Spleen (tissue), 11 donors: Measurements from ENCODE around the gene SORCS2. TPM values are rescaled to one million over a fixed set of nuclear protein-coding genes. Genes with fewer than 3 reads are reported as not detected.

ENCODE experiments used
- DNase-seq: peaks from one replicate; pipeline ENCODE4 v3.0.0-alpha.2; 2020
- H3K27ac ChIP-seq, 8 donors: fragments of 200-600 bp; sonication (generic) in 7 of 8; 1 replicate in 4 of 8; 2 replicates in 4 of 8; pipeline versions ENCODE4 v1.5.0 to v1.8.0; 2016 to 2021; ENCODE audit warnings: inconsistent platforms in 4 of 8, mild to moderate bottlenecking in 4 of 8, moderate library complexity in 1 of 8
- H3K27me3 ChIP-seq, 7 donors: fragments of 200-600 bp; sonication (generic) in 6 of 7; replicated peaks in 1 of 7; 1 replicate in 4 of 7; 2 replicates in 3 of 7; pipeline versions ENCODE4 v1.5.0 to v1.8.0; 2016 to 2021; ENCODE audit warnings: inconsistent platforms in 3 of 7, mild to moderate bottlenecking in 1 of 7
- H3K36me3 ChIP-seq, 6 donors: fragments of 200-600 bp; sonication (generic) in 5 of 6; 1 replicate in 4 of 6; 2 replicates in 2 of 6; pipeline versions ENCODE4 v1.5.0 to v1.8.0; 2016 to 2021; ENCODE audit warnings: inconsistent platforms in 2 of 6
- H3K4me1 ChIP-seq, 6 donors: fragments of 200-600 bp; sonication (generic) in 5 of 6; 1 replicate in 3 of 6; 2 replicates in 3 of 6; pipeline versions ENCODE4 v1.5.0 to v1.8.0; 2016 to 2021; ENCODE audit warnings: inconsistent platforms in 3 of 6
- H3K4me3 ChIP-seq, 8 donors: fragments of 200-600 bp; sonication (generic) in 7 of 8; 1 replicate in 4 of 8; 2 replicates in 4 of 8; pipeline versions ENCODE4 v1.5.0 to v1.8.0; 2016 to 2021; ENCODE audit warnings: inconsistent platforms in 4 of 8, mild to moderate bottlenecking in 4 of 8, moderate library complexity in 2 of 8
- H3K9me3 ChIP-seq, 8 donors: fragments of 200-600 bp; sonication (generic) in 7 of 8; 1 replicate in 4 of 8; 2 replicates in 4 of 8; pipeline versions ENCODE4 v1.5.0 to v1.8.0; 2016 to 2021; ENCODE audit warnings: inconsistent platforms in 4 of 8
- POLR2A ChIP-seq, 3 donors: fragments of 450-650 bp; IDR thresholded peaks; one replicate each; pipeline ENCODE4 v1.5.1; 2017; ENCODE audit warnings: antibody characterized with exemption in 3 of 3, mild to moderate bottlenecking in 1 of 3
- POLR2AphosphoS5 ChIP-seq, 3 donors: sonication (generic); formaldehyde crosslinking; IDR thresholded peaks; one replicate each; pipeline ENCODE4 v1.5.1; 2017; ENCODE audit warnings: antibody characterized with exemption in 3 of 3
- WGBS, 5 donors: extraction: QIAGEN DNeasy Blood & Tissue Kit in 3 of 5; methylation state at CpG; one replicate each; pipeline versions ENCODE4 v1.1.5 to v1.1.7; 2013 to 2018; 5-methylcytosine and 5-hydroxymethylcytosine counted together
- intact Hi-C: fragments of 100-400 bp; cut with DNase I; formaldehyde crosslinking; loops from one replicate; pipeline ENCODE4 v1.15.0; 2023; ENCODE audit warnings: low total_unique reads
- polyA plus RNA-seq, 3 donors: library from polyadenylated mRNA; stranded (reverse); fragments of 200-250 nt; gene quantifications; one replicate each; pipeline ENCODE4 v1.2.1, GENCODE V29; 2013
- total RNA-seq, 7 donors: library from RNA; depleted of rRNA in 3 of 7; stranded (reverse); fragments of >200 nt in 3 of 7; fragmentation: NEBNext Ultra II Directional in 4 of 7; extraction: Animal tissue kit (Norgen Biotek cat#: 25700) in 4 of 7; gene quantifications; one replicate each; pipeline versions ENCODE4 v1.1.0 to v1.2.1, GENCODE V29; 2016 to 2021
- TF ChIP-seq, protein P1 (sequence below), 11 experiments: fragments of 200-600 bp in 7 of 11; fragments of 450-650 bp in 4 of 11; sonication (generic) in 4 of 11; IDR thresholded peaks in 8 of 11; conservative IDR thresholded peaks in 3 of 11; 1 replicate in 7 of 11; 2 replicates in 4 of 11; pipeline versions ENCODE4 v1.4.0 to v1.8.0; 2016 to 2021; ENCODE audit warnings: antibody characterized with exemption in 11 of 11, inconsistent platforms in 4 of 11, mild to moderate bottlenecking in 1 of 11
- donor health status: healthy with polysubstance abuse.
- donor health status: DM: no; HTN: no; CAD: no; lungs with moderate emphysema.
- donor health status: DM: no; HTN: no; CAD: no.
- donor health status: Bipolar disorder and iron deficiency.
- donor health status: healthy.
- donor health status: DM: no; HTN: no; CAD: no.
- donor health status: DM: yes; HTN: yes; CAD: no.

SORCS2 gene
- total and polyA plus RNA-seq, 10 donors: 0.33 to 1.6 (median 0.60) TPM

DNA sequence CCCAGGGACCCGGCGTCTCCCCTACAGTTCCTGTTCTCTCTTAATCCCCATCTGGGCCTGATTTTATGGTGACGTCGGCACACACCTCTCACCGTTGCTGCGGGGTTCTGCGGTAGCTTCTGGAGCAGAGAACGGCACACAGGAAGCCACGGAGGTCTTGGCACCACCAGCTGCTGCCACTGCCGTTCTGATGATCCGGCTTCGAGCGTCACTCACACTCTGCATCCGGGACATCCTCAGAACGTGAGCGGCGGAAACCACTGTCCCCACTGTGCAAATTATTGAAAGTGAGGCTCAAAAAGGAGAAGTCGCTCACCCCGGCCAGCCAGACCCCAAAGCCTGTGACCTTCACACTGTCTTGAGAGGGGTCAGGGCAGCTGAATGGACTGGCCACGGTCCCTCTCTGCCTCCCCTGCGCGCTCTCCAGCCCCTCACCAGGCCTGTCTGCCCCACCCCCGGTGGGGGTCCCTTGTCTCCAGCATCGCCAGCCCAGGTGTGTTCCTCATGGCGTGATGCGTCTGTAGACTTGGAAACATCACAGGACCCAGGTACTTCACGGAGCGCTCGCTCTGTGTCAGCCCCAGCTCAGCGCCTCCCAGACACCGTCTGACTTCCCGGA lies 546.2 kb downstream of the SORCS2 start:
- peak; percentile 66 for DNase-seq
- H3K27me3 ChIP-seq: peaks cover 0 to 51% (median 0%) of the 10 kb centered on the region in 7 donors
- peaks cover 0 to 11% (median 0%) of the 10 kb centered on the region in 6 donors for H3K4me1 ChIP-seq
- H3K9me3 ChIP-seq: peaks cover 0 to 8% (median 0%) of the 10 kb centered on the region in 8 donors
- no peak overlapping the region for H3K4me3 ChIP-seq
- intact Hi-C loops: no loop called here
- no peak overlapping the region for H3K27ac ChIP-seq
- WGBS, 5 donors: 82 to 91% (median 87%) methylated on average over 16 to 32 of the region's 32 CpGs
- TF ChIP-seq POLR2A (IDR thresholded peaks at IDR 0.05) (no peak), POLR2AphosphoS5 (IDR thresholded peaks at IDR 0.05) (no peak)
- TF ChIP-seq, protein P1, sequence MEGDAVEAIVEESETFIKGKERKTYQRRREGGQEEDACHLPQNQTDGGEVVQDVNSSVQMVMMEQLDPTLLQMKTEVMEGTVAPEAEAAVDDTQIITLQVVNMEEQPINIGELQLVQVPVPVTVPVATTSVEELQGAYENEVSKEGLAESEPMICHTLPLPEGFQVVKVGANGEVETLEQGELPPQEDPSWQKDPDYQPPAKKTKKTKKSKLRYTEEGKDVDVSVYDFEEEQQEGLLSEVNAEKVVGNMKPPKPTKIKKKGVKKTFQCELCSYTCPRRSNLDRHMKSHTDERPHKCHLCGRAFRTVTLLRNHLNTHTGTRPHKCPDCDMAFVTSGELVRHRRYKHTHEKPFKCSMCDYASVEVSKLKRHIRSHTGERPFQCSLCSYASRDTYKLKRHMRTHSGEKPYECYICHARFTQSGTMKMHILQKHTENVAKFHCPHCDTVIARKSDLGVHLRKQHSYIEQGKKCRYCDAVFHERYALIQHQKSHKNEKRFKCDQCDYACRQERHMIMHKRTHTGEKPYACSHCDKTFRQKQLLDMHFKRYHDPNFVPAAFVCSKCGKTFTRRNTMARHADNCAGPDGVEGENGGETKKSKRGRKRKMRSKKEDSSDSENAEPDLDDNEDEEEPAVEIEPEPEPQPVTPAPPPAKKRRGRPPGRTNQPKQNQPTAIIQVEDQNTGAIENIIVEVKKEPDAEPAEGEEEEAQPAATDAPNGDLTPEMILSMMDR (IDR thresholded peaks at IDR 0.05 in 8 of 11, conservative IDR thresholded peaks at IDR 0.05 in 3 of 11): no peak
- H3K36me3 ChIP-seq: no peaks in the 10 kb centered on the region

DNA sequence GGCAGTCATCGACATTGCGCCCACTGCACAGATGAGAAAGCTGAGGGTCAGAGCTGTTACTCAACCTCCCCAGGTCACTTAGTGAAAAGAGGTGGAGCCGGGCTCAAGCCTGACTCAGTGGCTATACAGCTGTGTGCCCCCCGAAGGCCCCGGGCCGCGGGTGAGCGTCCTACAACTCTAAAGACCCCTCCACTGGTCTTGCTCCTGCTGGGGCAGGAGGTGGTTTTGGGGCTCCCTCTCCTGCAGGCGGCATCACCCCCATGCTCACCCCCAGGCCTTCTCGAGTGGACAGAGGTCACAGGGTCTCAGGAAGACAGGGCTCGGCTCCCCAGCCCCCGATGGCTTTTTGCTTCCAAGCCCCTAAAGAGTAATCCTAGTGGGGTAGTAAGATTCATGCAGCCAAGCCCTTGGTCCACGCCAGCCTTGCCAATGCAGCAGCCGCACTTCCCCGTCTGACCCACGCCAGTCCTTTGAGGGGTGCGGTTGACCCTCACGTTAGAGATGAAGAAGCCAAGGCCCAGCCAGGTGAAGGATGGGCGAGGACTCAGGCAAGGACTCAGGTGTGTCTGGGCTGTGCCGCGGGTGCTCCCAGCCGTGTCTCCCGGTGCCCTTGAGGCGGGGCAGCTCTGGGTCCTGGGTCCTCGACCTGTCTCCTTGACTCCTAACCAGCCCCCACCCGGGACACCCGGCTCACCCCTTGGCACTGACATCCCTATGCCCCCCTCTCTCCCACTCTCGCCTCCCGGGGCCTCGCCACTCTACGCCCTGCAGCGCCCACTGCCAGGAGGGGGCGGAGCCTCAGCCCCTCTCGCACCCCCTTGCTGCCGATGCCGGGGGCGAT lies 547.0 kb downstream of the SORCS2 start:
- WGBS, 5 donors: 88 to 95% (median 89%) methylated on average over 24 to 37 of the region's 37 CpGs
- intact Hi-C loops: no loop called here

DNA sequence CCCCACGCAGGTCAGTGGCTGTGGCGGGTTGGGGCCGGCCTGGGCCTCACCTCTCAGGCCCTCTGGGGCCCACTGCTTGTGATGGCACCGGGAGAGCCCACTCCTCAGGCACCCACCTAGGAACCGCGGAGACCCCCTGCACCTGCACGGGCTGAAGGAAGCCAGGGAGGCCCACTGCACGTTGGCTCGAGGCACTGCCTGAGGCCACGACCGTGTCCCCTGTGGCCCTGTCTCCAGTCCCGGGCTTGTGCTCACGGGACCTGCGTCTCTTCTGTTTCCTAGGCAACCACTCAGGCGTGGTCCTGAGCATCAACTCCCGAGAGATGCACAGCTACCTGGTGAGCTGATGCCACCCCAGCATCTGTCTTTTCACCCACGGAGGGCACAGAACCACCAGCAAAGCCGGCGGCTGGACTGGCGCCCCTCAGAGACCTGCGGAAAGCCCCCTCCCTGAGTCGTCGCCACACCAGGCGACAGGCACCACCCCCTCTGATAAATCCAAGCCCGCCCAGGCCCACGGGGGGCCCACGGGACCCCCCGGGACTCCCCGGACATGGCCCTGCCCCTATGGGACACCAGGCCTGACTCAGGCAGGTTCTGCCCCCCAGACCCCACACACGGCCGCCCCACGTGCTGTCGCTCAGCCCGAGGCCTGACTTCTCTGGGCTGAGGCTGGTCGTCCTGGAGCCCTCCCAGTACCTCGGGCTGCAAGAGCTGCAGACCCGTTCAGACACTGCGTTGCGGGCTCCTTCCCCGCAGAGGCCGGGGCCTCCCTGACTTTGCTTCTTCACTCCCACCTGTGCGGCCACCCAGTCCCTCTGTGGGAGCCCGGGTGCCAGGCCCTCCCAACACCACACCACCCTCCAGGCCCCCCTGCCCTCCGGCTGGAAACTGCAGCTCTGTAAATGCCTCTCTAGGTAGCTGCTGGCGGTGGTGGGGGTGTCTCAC lies 547.9 kb downstream of the SORCS2 start:
- peaks cover 0 to 8% (median 0%) of the 10 kb centered on the region in 8 donors for H3K9me3 ChIP-seq
- 85 to 91% (median 89%) methylated on average over 27 to 45 of the region's 45 CpGs for WGBS, 5 donors
- H3K27ac ChIP-seq: no peak overlapping the region
- H3K27me3 ChIP-seq: peaks cover 0 to 38% (median 0%) of the 10 kb centered on the region in 7 donors
- H3K4me3 ChIP-seq: no peak overlapping the region
- H3K4me1 ChIP-seq: peaks cover 0 to 20% (median 0%) of the 10 kb centered on the region in 6 donors
- H3K36me3 ChIP-seq: no peaks in the 10 kb centered on the region
- TF ChIP-seq POLR2A (IDR thresholded peaks at IDR 0.05) (no peak), POLR2AphosphoS5 (IDR thresholded peaks at IDR 0.05) (no peak)
- TF ChIP-seq, protein P1 (IDR thresholded peaks at IDR 0.05 in 8 of 11, conservative IDR thresholded peaks at IDR 0.05 in 3 of 11): no peak
- intact Hi-C loops: no loop called here
- no peak for DNase-seq

More for the DNA sequence above, 547.0 kb downstream of the SORCS2 start:
- TF ChIP-seq POLR2AphosphoS5 (IDR thresholded peaks at IDR 0.05): no peak
- TF ChIP-seq, protein P1 (IDR thresholded peaks at IDR 0.05 in 8 of 11, conservative IDR thresholded peaks at IDR 0.05 in 3 of 11): no peak
- no peak for TF ChIP-seq POLR2A (IDR thresholded peaks at IDR 0.05)
- H3K36me3 ChIP-seq: no peaks in the 10 kb centered on the region
- peaks cover 0 to 15% (median 0%) of the 10 kb centered on the region in 6 donors for H3K4me1 ChIP-seq
- H3K9me3 ChIP-seq: peaks cover 0 to 8% (median 0%) of the 10 kb centered on the region in 8 donors
- no peak overlapping the region for H3K27ac ChIP-seq
- DNase-seq: no peak
- H3K27me3 ChIP-seq: peaks cover 0 to 44% (median 0%) of the 10 kb centered on the region in 7 donors
- no peak overlapping the region for H3K4me3 ChIP-seq
